GM21360 (cell line): ENCODE measurements around the gene CFAP210.
A peak's percentile ranks its signal among the peaks of the same experiment; 100 is the strongest.

Experiments
- ATAC-seq: cut with Tn5 transposase; IDR thresholded peaks from one replicate; pipeline ENCODE4 v1.9.1; 2021; ENCODE audit warnings: mild to moderate bottlenecking, moderate library complexity; ENCODE audit not compliant: unreplicated experiment

The CFAP210 gene, protein sequence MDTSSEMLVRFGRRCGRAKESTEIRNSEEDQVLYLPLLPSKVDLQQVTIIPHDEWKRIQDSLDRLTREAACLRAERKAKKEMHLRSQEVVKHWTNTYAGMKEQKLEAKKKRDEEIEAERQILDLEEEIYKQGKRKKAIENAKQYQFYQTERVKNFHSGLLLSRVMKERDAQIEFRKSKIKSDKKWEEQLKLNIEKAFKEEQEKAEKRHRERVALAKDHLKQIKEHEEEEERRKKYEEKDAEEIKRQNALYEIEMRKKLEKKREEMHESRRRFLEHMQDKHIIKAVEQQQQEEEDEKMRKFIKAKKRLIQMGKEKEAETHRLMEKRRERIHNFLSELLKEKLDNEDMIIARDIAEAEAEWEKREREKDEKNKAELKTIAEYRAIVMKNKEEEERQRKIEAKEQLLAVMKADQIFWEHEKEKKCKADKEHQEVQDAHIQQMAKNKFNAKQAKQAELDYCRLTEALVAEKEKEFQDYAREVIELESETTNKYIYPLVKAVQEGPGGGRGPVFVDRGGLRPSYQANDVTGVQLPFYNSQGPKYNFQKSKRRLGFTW

DNA sequence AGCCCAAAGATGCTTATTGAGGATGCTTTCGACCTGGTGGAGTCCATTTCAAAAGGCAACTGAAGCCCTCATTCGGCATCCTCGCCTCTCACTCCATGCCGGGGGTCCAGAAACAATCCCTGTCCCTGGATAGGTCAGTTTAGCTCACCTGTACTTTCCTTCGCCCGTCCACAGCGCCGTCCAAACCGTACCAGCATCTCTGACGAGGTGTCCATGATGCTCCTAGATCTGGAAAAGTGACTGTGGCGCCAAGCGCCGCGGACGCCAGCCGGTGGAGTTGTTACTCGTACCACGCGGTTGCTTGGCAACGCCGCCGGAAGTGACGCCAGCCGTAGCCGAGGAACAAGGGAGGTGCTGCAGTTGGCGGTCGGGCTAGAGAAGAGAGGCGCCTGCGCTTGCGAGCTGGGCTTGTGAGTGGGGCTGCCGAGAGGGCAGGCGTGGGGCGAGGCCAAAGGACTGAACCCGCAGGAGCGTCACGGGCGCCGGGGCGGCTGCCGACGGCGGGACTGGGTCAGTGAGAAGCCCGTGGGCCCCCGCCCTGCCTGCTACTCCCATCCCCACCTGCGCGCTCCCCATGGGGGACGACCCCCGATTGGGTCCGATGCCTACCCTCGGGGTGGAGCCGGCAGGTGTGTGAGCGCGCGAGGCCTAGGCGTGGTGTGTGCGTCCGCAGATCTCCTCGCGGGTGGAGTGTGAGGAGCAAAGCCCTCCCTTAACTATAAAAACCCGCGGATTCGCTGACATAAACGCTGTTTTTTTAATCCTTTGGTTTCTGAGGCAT lies at the start of gene CFAP210, which contains the start of gene PHOSPHO2:
TSS of gene CFAP210 (minus strand) at position 293 of the 781 bp plus-strand sequence. CDS start at position 215, 78 bp downstream.
TSS of gene PHOSPHO2 (plus strand) at position 357 of the 781 bp plus-strand sequence. CDS start 6,503 bp downstream, outside the sequence.
- peak; percentile 99 for ATAC-seq

DNA sequence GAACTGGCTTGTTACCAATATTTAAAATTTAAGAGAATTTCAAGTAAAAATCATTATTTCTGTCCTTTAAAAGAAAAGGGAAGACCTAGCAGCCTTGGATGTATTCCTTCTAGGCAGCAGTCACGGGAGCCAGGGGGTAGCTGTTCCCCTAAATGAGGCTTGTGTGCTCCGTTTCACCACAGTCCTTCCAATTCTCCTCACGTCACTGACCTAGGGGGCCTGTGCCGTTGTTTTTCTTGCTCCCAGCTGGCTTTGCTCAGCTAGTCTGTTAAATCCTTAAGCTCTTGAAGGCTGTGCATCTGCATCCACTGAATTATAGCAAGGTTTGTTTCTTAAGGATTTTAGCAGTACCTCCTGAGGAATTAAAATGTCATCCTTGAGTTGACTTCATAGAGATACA lies 49.3 kb upstream of the CFAP210 start:
- ATAC-seq, result no peak

DNA sequence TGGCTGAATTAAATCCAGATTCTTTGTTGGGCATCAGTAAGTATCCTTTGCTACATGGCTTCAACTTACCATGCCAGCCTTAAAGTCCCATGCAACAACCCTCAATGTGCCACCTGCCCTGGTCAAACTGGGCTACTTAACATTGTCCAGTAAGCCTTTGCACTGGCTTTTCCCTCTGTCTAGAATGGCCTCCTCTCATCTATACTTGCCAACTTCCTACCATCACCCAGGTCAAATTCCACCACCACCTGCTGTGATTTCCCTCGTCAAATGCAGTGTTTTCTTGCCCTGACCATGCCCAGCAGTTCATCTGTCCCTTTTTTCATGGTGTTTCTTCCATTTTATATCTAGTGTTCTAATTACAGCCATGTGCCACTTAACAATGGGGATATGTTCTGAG lies 45.1 kb upstream of the CFAP210 start:
- ATAC-seq, result no peak

DNA sequence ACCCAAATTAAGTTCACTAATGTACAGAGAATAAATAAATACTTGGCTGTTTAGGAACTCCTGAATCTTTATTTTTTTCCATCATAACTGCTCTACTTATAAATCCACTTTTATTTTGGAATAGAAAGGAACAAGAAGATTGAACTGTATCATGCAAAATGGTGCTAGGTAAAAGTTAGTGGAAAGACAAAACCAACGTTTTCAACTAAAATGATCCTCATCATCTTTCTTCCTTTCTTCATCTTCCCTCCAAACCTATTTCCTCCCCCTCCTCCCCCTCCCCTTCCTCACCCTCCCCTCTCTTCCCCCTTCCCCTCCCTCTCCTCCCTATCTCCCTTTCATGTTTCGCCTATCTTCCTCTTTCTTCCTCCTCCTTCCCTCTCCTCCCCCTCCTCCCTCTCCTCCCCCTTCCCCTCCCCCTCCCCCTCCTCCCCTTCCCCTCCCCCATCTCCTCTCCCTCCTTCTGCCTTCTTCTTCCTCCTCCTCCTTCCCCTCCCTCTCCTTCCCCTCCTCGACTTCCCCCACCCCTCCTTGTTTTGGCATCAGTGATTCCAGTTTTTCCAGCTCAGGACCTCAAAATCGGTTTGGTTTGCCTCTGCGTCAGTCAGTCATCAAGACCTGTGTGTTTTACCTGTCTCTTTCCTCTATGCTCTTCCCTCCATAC lies 44.5 kb upstream of the CFAP210 start:
- ATAC-seq, result no peak

DNA sequence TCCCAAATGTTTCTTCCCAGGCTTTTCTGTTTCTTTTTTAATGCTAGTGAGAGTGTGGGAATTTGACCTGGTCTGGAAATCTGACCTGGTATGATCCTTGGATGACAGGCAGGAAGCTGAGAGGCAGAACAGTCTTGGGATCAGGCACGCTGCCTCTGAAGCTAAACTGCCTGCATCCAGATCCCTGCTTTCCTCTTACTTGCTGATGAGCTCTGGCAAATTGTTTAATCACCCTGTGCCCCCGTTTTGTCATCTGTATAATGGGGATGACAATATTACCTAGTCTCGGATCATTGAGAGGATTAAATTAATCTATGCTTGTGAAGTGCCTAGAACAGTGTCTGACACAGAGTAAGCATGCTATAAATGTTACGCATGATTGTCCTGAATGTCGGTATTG lies 42.7 kb upstream of the CFAP210 start:
- ATAC-seq, result no peak

DNA sequence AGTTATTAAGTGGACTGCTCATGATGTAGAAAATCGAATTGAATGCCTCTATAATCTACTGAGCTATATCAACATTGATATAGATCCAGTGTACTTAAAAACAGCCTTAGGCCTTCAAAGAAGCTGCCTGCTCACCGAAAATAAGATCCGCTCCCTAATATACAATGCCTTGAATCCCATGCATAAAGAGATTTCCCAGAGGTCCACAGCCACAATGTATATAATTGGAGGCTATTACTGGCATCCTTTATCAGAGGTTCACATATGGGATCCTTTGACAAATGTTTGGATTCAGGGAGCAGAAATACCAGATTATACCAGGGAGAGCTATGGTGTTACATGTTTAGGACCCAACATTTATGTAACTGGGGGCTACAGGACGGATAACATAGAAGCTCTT lies 41.4 kb upstream of the CFAP210 start:
- no peak for ATAC-seq

DNA sequence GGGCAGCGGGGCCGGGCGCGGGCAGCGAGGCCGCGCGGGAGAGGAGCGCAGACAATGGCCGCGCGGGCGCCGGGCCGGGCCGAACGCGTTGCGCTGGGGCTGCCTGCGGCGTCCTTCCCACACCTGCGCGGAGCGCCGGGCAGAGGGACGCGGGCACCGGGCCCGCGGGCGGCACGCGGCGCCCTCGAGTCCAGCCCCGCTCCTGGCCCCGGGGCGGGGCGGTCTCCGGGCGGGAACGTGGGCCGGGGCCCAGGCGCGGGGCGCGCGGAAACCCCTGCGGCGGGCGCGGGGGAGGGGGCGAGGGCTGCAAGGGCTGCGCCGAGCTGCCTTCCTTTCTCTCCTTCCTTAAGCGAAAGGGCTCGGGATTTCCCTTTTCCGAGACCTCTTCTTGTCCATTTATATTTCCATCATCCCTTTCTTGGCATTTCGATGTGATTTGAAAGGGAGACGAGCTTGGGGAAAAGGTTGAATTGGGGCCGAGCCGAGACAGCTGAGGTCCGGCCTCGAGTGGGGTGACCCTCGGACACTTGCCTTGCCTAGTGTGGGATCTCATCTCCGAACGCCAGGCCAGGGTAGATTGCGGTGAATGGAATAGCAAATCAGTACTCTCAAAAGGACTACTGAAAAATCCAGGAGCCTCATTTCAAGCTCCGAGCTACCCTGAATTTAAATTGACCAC lies 40.1 kb upstream of the CFAP210 start:
- peak; percentile 39 for ATAC-seq

GRCh38 chr2:169732583-169733358 lies 38.6 kb upstream of the CFAP210 start:
- ATAC-seq, result no peak

DNA sequence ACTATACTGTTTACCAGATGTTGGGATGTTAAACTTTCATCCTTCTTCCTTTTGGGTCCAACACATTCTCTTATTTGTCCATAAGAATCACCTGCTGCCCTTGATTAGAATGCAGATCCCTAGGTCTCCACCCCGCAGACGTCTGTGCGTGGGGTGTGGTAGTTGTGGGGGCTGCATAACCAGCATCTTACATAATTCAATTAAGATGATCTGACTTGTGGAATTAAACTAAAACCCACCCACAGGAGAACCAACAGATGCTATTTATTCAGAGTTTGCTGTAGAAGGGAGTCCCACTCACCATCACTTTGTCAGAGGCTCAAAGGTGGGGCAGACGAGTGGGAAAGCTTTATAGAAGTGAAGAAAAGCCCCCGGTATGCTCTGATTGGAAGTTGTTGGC lies 37.9 kb upstream of the CFAP210 start:
- ATAC-seq, result no peak

- ATAC-seq, result no peak
Measured at GRCh38 chr2:169729274-169729605, 35.0 kb upstream of the CFAP210 start.

DNA sequence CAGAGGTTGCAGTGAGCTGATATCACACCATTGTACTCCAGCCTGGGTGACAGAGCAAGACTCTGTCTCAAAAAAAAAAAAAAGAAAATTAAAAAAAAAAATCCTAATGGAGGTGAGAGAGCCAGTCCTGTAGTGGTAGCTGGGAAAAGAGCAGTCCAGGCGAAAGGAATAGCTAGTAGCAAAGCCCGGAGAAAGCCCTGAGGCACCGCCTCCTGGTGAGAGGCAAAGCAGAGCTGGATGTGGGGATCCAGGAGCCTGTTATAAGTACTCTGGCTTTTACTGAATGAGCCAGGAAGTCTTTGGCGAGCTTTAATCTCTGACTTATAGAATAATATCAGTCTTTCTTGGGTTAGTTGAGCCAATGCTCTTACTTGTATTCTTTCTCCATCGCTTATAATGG lies 32.9 kb upstream of the CFAP210 start:
- no peak for ATAC-seq

- ATAC-seq, result no peak
Measured at GRCh38 chr2:169721016-169721415, 26.8 kb upstream of the CFAP210 start.

DNA sequence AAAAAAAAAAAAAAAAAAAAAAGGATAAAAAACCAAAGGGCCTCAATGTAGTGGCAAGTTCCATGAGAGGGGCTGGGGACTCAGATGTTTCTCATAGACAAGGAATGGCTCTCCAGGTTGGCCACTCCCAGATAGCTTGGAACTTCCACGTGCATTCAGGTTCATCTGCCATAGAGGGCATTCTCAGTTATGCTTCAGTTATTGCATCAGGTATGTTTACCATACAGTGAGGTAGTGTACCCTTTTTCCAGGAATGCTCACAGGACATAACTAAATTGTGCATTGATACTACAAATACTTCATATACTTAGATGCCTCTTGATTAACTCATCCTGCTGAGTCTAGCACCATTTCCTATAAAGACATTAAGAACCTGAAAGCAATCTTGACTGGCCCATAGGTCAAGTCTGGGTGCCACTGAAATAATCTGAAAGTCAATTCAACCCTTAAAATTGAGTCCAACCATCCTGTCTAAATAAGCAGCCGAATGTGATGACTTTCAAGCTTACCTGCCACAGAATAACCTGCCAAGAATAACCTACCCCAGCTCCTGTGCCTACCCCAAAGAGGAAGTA lies 24.8 kb upstream of the CFAP210 start:
- no peak for ATAC-seq

DNA sequence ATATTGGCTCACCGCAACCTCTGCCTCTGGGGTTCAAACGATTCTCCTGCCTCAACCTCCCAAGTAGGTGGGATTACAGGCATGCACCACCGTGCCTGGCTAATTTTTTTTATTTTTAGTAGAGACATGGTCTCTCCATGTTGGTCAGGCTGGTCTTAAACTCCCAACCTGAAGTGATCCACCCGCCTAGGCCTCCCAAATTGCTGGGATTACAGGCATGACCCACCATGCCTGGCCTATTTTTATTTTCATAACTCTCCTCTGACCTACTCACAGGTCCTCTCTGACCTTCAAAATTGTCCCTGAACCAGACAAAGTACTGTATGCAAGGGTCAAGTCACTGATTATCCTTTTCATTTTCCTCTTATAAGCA lies 23.5 kb upstream of the CFAP210 start:
- no peak for ATAC-seq

DNA sequence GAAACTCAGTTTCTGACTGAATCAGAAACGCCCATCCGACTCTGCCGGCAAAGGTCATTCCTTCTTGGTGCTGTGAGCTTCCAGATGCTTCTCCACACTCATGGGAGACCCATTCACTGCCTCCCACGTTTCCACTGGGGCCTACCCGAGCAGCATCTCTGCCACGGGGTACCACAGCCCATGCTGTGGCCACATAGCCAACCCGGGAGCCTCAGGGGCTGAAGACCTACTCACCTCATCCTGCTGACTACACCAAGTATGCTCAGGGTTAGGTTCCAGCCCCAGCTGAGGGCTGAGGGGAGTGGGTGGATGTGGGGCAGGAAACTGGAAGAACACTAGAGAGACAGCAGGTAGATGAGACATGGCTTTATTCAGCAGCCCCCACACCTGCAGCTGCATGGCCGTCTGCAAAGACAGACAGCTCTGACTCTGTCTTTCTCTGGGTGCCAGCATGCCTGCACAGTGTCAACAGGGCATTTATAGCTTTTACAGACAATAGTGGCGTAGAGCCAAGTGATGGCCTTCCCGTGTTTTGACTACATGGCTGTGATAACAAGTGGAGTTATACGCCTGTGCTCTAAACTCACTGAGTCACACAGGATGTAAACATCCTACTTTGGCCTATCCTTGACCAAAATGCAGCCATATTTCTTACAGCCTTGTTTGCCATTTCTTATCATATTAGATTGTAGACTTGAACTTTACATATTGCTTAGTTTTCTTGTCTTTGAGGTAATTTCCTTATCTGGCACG lies 22.9 kb upstream of the CFAP210 start:
- no peak for ATAC-seq

DNA sequence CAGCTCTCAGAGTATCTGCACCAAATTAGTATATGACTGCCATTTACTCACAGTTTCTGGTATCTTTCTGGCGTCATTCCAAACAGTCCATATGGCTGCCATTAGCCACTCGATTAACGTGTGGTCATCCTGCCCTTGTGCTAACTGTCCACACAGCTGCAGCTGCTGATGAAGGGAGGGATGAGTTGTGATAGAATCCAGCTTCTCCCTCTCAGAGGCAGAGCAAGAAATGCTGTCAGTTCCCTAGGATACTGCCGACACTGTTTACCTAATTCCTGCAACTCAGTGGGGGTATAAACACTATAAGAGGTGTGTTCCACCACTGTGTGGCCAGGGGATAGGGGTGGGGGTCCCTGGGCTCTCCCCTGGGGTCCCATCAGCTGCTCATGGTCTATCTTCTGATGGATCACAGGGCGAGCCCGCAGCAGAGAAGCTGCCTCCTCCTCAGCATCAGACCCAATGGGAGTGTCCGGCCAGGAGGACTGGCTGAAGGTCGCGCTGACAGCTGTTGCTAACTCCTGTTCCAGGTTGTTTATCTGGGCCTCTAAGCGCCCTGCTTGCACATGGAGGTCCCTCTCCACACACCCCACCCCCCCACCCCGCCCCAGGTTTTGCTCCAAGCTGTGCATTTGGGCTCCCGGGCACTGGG lies 22.2 kb upstream of the CFAP210 start:
- no peak for ATAC-seq

DNA sequence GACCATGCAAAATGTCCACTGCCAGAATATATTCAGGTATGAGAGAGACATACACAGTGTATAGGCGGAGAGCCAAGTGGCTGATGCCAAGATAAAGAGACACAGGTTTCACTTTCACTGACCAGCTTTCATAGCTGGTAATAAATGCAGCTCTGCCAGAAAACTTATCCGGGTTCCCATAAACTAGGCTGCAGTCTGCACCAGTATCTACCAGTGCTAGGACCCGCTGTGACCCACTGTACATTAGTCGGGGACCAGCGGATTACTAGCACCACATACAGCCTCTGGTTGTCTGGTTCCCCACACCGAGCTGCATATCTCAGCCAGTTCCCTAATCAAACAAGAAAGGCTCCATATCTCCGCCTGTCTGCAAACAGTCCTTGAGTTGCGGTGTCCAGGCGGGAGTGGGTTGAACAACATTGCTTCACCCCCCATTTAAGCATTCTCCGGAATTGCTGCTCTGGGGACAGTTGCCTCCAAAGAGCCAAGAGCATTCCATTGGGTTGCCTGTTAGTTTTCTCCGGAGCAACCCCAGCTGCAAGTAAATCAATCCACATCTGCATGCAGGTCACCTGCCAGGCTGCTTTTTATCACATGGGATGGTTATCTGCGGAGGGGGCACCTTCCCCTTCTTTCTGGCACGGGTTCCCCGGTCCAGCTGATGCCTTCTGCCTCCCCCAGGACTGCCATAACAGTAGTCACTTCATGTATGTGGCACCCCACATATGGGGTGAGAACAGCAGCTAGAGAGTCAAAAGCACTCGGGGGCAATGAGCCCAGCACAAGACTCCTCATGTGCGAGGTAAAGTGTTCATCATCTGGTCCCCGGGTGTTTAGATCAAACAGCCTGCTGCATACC lies 21.4 kb upstream of the CFAP210 start:
- no peak for ATAC-seq

GRCh38 chr2:169714699-169715098 lies 20.5 kb upstream of the CFAP210 start:
- ATAC-seq, result no peak
